Stomach (tissue), 4 donors: ENCODE results near the gene MNAT1.

Experiments used
- EP300 ChIP-seq: sonication (generic); formaldehyde crosslinking; IDR thresholded peaks from one replicate; pipeline ENCODE4 v1.6.1; 2017; ENCODE audit warnings: antibody characterized with exemption
- POLR2A ChIP-seq, 4 donors: fragments of 450-650 bp; IDR thresholded peaks; one replicate each; pipeline ENCODE4 v1.6.1; 2016; ENCODE audit warnings: antibody characterized with exemption in 4 of 4, control low read depth in 2 of 4, mild to moderate bottlenecking in 1 of 4, moderate library complexity in 1 of 4
- POLR2AphosphoS5 ChIP-seq, 3 donors: sonication (generic); formaldehyde crosslinking; IDR thresholded peaks; one replicate each; pipeline ENCODE4 v1.6.1; 2016; ENCODE audit warnings: antibody characterized with exemption in 3 of 3
- TF ChIP-seq, protein P1 (sequence below), 7 experiments: fragments of 450-650 bp in 4 of 7; fragments of 200-600 bp in 3 of 7; sonication (generic) in 3 of 7; IDR thresholded peaks; one replicate each; pipeline ENCODE4 v1.5.1; 2016 to 2019; ENCODE audit warnings: antibody characterized with exemption in 7 of 7, control low read depth in 2 of 7, mild to moderate bottlenecking in 1 of 7

DNA sequence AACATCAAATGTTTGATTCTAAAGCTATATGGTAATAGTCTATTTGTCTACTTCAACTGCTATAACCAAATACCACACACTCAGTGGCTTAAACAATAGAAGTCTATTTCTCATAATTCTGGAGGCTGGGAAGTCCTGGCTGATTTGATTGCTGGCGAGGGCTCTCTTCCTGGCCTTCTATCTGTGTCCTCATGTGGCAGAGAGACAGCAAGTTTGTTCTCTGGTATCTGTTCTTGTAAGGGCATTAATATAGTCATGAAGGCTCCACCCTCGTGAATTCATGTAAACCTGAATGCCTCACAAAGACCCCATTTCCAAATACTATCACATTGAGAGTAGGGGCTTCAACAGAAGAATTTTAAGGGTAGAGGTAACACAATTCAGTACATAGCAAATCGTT lies 212.2 kb downstream of the MNAT1 start:
- TF ChIP-seq, protein P1, sequence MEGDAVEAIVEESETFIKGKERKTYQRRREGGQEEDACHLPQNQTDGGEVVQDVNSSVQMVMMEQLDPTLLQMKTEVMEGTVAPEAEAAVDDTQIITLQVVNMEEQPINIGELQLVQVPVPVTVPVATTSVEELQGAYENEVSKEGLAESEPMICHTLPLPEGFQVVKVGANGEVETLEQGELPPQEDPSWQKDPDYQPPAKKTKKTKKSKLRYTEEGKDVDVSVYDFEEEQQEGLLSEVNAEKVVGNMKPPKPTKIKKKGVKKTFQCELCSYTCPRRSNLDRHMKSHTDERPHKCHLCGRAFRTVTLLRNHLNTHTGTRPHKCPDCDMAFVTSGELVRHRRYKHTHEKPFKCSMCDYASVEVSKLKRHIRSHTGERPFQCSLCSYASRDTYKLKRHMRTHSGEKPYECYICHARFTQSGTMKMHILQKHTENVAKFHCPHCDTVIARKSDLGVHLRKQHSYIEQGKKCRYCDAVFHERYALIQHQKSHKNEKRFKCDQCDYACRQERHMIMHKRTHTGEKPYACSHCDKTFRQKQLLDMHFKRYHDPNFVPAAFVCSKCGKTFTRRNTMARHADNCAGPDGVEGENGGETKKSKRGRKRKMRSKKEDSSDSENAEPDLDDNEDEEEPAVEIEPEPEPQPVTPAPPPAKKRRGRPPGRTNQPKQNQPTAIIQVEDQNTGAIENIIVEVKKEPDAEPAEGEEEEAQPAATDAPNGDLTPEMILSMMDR (IDR thresholded peaks at IDR 0.05) = no peak
- TF ChIP-seq POLR2A (IDR thresholded peaks at IDR 0.05) (no peak), POLR2AphosphoS5 (IDR thresholded peaks at IDR 0.05) (no peak), EP300 (no peak)
